Fibroblast of lung (primary cell): ENCODE measurements around the gene BRD7.

ENCODE experiments used
- EZH2 ChIP-seq: IDR thresholded peaks from 2 replicates; pipeline ENCODE4 v1.5.1; 2012; ENCODE audit warnings: low read length, control low read depth, mild to moderate bottlenecking; ENCODE audit errors: missing control alignments
- TF ChIP-seq, protein P1 (sequence below), 2 donors: IDR thresholded peaks in 1 of 2; conservative IDR thresholded peaks in 1 of 2; 1 replicate in 1 of 2; 2 replicates in 1 of 2; pipeline ENCODE4 v1.5.1; 2011 to 2012; ENCODE audit warnings: low read length in 2 of 2, control low read depth in 1 of 2, inconsistent platforms in 1 of 2, low read depth in 1 of 2, mild to moderate bottlenecking in 1 of 2

DNA sequence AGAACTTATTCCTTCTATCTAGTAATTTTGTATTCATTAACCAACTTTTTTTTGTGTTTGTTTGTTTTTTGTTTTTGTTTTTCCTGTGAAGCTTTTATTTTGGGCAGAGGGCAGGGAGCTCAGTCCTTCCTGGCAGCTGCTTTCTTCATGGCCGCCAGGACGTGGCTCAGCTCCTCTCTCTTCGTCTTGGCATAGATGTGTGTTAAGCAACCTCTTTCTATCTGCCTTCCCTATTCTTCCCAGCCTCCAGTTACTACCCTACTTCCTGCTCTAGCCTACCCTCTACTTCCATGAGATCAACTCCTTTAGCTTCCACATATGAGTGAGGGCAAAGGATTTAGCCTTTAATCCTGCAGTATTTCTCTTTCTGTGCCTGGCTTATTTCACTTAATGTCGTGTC is 8.2 kb upstream of the BRD7 start:
- TF ChIP-seq, protein P1, sequence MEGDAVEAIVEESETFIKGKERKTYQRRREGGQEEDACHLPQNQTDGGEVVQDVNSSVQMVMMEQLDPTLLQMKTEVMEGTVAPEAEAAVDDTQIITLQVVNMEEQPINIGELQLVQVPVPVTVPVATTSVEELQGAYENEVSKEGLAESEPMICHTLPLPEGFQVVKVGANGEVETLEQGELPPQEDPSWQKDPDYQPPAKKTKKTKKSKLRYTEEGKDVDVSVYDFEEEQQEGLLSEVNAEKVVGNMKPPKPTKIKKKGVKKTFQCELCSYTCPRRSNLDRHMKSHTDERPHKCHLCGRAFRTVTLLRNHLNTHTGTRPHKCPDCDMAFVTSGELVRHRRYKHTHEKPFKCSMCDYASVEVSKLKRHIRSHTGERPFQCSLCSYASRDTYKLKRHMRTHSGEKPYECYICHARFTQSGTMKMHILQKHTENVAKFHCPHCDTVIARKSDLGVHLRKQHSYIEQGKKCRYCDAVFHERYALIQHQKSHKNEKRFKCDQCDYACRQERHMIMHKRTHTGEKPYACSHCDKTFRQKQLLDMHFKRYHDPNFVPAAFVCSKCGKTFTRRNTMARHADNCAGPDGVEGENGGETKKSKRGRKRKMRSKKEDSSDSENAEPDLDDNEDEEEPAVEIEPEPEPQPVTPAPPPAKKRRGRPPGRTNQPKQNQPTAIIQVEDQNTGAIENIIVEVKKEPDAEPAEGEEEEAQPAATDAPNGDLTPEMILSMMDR (conservative IDR thresholded peaks at IDR 0.05 in 1 of 2, IDR thresholded peaks at IDR 0.05 in 1 of 2; ENCODE audit: low read depth in 1 of 2, low read length in 2 of 2) = no peak
- TF ChIP-seq EZH2 = no peak
